Mammary epithelial cell (primary cell): ENCODE data around the gene FKBP9.
"Not testable (repeated sequence)": the region's sequence is repeated elsewhere in the genome, so short reads cannot be mapped to it uniquely, and the experiment has no call there.

Experiments
- EZH2 ChIP-seq: IDR thresholded peaks from 2 replicates; pipeline ENCODE4 v1.6.1; 2012; ENCODE audit warnings: low read length, inconsistent platforms, borderline replicate concordance
- TF ChIP-seq, protein P1 (sequence below), 2 donors: IDR thresholded peaks in 1 of 2; conservative IDR thresholded peaks in 1 of 2; 2 replicates each; pipeline ENCODE4 v1.5.1; 2011 to 2012; ENCODE audit warnings: inconsistent platforms in 2 of 2, low read length in 2 of 2, mild to moderate bottlenecking in 2 of 2, control low read depth in 1 of 2, low read depth in 1 of 2; ENCODE audit not compliant: insufficient read depth in 1 of 2; ENCODE audit errors: extremely low read depth in 1 of 2

GRCh38 chr7:33005193-33005592 is 48.0 kb downstream of the FKBP9 start:
- TF ChIP-seq EZH2, result not testable (repeated sequence)
- TF ChIP-seq, protein P1, sequence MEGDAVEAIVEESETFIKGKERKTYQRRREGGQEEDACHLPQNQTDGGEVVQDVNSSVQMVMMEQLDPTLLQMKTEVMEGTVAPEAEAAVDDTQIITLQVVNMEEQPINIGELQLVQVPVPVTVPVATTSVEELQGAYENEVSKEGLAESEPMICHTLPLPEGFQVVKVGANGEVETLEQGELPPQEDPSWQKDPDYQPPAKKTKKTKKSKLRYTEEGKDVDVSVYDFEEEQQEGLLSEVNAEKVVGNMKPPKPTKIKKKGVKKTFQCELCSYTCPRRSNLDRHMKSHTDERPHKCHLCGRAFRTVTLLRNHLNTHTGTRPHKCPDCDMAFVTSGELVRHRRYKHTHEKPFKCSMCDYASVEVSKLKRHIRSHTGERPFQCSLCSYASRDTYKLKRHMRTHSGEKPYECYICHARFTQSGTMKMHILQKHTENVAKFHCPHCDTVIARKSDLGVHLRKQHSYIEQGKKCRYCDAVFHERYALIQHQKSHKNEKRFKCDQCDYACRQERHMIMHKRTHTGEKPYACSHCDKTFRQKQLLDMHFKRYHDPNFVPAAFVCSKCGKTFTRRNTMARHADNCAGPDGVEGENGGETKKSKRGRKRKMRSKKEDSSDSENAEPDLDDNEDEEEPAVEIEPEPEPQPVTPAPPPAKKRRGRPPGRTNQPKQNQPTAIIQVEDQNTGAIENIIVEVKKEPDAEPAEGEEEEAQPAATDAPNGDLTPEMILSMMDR (conservative IDR thresholded peaks at IDR 0.05 in 1 of 2, IDR thresholded peaks at IDR 0.05 in 1 of 2; ENCODE audit: extremely low read depth in 1 of 2, insufficient read depth in 1 of 2, low read depth in 1 of 2, low read length in 2 of 2), result not testable (repeated sequence)
